Suprapubic skin (tissue), 3 donors: Measurements from ENCODE around the gene GFPT1.

ENCODE experiments used
- CTCF ChIP-seq, 2 donors: fragments of 200-600 bp in 1 of 2; fragments of 450-650 bp in 1 of 2; sonication (generic) in 1 of 2; IDR thresholded peaks; one replicate each; pipeline ENCODE4 v1.5.1; 2016 to 2019; ENCODE audit warnings: antibody characterized with exemption in 2 of 2, mild to moderate bottlenecking in 1 of 2, moderate library complexity in 1 of 2
- POLR2A ChIP-seq, 2 donors: fragments of 450-650 bp; IDR thresholded peaks; one replicate each; pipeline ENCODE4 v1.6.1; 2017; ENCODE audit warnings: antibody characterized with exemption in 2 of 2, mild to moderate bottlenecking in 2 of 2, moderate library complexity in 2 of 2

- TF ChIP-seq POLR2A (IDR thresholded peaks at IDR 0.05): no peak
- no peak for TF ChIP-seq CTCF (IDR thresholded peaks at IDR 0.05)
Observed at GRCh38 chr2:69368588-69368987, 18.4 kb downstream of the GFPT1 start.
